Stimulated activated CD4-positive, alpha-beta T cell treated with anti-CD3 and anti-CD28 coated beads, Interleukin-1b, Interleukin-23, amount 100 ng/mL, for 4 hours (primary cell): ENCODE data around the gene ERFL.
A peak's percentile ranks its signal among the peaks of the same experiment; 100 is the strongest.
"Not testable (repeated sequence)": the region's sequence is repeated elsewhere in the genome, so short reads cannot be mapped to it uniquely, and the experiment has no call there.

Source experiments
- DNase-seq, 2 donors: peaks; one replicate each; pipeline ENCODE4 v3.0.0-alpha.2; 2020; ENCODE audit warnings: low read depth in 2 of 2

ERFL gene

DNA sequence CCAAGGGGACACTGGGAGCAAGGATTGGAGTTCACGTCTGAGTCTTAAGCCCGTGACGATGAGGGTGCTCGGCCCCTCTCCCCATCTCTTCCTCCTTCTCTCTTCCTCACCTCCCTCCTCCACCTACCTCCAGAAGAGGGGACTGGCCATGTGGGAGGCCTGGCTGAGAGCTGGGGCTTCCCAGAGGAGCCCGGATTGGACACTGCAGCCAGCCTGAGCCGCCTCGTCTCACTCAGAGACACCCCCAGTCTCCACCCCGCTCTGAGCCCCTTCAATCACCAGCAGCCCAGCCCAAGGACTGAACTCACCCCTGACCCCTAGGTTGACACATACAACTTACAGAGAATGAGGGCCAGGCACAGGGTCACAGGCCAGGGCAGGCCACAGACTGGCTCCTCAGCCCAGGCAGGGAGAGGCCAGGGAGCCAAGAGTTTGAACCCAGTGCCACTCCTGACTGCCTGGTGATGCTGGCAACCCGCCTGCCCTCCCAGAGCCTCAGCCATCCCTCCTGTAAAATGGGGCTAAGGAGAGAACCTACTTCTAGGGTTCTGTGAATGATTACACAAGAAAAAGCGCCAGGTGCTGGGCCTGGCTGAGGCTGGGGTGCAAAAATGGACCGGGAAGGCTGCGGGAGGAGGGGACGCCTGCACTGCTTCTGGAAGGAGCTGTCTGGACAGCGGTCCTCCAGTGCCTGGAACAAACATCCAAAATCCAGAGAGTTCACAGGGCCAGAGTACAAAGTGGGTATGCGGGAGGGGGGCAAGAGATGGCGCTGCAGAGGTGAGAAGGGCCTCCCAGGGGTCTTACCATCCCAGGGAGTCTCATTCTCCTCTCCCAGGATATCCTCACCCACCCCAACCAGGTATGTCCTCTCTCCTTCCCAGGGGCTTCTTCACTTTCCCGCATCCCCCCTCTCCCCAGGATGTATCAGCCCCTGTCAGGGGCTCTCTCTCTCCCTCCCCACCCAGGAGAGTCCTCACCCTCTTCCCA, 50.0 kb downstream of the ERFL start:
- DNase-seq = no peak

DNA sequence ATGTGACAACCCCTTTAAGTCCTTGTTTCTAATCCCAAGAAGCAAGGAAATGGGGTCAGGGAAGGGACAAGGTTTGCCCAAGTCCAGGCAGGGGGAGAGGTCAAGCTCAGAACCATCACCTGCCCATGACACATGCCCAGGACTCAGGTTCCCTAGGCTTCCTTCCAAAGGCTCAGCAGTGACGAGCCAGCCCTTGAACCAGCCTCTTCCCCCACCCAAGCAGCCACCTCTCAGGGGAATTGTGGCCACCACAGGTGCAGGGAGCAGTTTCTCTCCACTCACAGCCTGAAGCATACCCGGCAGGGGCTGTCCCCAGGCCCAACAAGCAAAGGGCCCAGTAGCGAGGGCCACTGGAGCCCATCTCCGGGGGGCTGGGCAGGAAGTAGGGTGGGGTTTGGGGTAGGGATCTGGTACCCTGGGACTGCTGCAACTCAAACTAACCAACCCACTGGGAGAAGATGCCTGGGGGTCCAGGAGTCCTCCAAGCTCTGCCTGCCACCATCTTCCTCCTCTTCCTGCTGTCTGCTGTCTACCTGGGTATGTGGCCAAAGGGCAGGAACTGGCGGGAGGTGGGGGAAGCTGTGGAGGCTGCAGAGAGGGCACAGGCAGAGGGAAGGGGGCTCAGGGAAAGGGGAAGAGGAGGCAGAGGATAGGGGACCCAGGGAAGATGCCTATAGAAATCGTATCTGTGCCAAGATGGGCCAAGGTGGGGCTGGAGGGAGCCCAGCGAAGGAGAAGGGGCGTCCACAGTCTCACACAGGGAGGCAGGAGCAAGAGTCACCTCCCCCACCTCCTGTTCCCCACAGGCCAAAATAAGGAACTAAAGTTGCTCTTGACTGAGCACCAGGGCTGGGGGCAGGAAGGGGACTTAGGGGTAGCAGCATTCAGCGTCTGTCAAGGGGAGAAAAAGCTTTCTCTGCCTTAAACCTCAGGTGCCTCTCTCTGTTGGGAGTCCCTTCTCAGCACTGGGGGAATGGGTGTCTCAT, 51.1 kb downstream of the ERFL start, which contains the start of gene CD79A:
Gene CD79A (plus strand): TSS at position 433 of the 986 bp plus-strand sequence. CDS start 26 bp downstream, at position 459.
- DNase-seq = no peak

DNA sequence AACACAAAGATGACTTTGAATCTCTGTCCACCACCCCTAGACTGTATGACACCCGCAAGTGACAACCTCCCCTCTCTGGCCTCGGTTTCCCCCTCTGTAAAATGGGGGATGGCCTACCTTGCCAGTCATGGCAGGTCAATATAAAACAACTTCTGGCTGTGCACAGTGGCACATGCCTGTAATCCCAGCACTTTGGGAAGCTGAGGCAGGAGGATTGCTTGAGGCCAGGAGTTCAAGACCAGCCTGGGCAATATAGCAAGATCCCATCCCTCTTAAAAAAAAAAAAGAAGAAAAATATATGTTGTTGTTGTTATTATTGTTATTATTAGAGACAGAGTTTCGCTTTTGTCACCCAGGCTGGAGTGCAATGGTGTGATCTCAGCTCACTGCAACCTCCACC, 52.3 kb downstream of the ERFL start:
- DNase-seq = not testable (repeated sequence)

DNA sequence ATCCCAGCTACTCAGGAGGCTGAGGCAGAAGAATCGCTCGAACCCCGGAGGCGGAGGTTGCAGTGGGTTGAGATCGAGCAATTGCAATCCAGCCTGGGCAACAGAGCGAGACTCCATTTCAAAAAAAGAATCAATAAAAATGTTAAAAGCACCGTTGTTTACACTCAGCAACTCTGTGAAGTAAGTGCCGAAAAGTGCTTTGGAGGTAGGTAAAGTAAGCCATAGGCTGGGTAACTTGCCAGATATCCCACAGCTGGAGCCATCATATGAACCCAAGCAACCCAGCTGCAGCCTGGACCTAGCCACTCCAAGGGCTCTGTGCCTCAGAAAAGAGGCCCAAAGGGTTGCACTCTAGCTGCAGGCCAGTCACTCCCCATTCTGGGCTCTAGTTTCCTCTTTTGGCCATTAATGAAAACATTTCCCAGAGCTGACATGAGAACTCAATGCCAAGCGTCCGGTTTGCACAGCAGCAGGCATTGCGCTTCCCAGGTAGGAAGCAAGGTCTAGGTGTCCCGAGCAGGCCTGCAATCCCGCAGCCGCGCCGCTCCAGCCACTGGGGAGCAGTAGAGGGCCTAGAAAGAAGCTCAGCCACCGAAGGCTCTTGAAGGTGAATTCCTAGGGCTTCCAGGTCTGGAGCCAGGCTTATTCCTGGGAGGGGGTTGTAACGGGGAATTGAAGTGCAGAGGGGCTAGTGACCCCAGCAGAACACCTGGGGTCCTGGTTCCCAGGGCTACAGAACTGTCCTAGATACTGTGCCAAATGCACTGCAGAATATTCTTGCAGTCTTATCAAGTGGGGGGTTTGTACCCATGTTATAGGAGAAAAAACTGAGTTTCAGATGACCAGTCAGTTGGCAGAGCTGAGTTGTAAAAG, 55.2 kb downstream of the ERFL start:
- DNase-seq = peak in 1 of 2 donors; percentile 65

DNA sequence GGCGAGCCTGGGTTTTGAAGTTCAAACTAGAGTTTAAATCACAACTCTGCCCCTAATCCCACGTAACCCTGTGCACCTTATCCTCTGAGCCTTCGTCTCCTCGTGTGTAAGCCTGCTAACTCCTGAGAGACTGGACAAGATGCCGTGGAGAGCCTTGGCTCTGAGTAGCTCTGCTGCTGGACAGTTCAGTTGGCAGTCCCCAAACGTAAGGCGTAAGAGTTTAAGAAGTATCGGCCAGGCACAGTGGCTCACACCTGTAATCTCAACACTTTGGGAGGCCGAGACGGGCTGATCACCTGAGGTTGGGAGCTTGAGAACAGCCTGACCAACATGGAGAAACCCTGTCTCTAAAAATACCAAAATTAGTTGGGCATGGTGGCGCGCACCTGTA, 55.9 kb downstream of the ERFL start:
- DNase-seq = no peak

DNA sequence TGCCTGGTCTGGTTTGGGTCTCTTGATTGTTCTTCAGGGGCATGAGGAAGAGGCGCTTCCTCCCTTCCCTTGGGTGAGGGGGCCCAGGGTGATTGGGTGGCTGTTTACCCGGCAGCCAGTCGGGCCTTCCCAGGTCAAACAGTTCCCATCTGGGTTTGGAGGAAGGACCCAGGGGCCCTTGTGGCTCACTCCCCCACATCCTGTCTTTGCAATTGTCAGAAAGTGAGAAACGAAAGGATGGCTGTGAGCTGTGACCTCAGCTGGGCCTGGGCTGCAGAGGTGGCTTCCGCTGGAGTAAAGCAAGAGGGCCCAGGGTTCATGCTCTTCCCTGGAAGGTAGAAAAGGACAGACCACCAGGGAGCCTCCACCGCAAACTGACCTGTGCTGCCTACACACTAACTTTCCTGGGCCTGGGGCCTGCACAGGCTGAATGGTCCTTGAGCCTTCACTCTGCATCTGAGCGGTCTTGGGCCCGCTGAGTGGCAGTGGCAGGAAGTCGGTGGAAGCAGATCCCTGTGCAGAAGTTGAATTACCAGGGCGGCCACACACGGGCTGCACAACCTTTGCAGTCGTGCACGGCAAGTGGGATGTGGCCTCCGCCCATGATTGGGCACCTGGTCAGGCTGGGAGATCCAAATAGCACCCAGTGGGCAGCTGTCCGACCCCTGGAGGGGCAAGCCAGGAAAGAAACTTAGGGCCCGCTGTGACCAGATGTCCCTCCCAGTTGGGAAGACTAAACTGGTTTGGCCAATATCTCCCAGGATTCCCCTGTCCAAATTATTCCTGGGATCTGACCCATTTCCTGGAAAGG, 56.5 kb downstream of the ERFL start:
- DNase-seq = no peak

DNA sequence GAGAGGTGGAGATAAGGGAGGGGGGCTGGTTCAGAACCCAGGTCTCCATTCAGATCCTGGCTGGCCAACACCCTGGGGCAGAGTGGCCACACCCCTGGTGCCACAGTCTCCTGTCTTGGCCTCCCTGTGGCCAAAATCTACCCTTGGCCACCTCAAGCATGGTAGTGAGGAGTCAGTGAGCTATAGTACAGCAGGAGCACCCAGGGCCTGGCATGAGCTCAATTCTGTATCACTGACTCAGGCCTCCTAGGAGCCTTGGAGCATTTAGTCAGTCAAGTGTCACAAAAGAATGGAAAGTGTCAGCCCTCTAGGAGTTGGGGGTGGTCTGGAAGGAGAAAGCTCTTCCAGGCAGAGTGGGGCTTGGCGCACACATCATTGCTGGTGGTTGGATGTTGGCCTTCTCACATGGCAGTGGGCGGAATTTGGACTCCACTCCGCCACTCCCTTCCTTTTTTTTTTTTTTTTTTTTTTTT, 57.8 kb downstream of the ERFL start:
- DNase-seq = no peak

DNA sequence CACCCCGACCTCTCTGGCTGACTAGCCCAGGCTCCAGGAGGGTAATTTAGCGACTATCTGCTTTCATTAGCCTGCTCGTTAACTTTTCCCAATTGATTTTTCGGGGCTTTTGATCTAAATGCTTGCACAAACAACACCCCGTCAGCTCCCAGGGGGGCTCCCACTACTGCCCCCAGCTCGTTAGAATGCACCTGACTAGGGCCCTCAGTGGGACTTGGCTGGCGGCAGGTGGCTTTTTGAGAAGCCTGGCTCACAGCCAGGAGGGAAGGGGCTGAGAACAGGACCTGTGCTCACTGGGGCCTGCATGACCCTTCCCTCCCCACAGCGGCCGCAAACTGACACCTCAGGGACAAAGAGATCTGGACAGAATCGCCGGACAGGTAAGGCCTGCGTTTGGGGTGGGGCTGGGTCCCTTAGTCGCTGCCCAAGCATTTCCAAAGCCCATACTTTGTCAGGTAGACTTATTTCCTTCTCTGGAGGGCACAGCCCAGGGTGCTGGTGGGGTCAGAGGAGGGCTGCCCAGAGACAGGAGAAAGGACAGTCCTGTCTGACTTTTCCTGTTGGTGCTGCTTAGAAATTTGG, 58.8 kb downstream of the ERFL start:
- no peak for DNase-seq

DNA sequence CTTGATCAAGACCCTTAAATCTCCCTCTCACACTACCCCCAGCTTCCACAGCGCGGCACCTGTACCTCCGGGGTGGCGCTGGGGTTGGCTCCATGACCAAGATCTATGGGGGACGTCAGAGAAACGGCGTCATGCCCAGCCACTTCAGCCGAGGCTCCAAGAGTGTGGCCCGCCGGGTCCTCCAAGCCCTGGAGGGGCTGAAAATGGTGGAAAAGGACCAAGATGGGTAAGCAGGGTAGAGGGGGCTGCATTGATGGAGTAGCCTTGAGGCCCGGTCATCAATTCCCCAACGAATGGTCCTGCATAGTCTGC, 59.3 kb downstream of the ERFL start:
- no peak for DNase-seq

DNA sequence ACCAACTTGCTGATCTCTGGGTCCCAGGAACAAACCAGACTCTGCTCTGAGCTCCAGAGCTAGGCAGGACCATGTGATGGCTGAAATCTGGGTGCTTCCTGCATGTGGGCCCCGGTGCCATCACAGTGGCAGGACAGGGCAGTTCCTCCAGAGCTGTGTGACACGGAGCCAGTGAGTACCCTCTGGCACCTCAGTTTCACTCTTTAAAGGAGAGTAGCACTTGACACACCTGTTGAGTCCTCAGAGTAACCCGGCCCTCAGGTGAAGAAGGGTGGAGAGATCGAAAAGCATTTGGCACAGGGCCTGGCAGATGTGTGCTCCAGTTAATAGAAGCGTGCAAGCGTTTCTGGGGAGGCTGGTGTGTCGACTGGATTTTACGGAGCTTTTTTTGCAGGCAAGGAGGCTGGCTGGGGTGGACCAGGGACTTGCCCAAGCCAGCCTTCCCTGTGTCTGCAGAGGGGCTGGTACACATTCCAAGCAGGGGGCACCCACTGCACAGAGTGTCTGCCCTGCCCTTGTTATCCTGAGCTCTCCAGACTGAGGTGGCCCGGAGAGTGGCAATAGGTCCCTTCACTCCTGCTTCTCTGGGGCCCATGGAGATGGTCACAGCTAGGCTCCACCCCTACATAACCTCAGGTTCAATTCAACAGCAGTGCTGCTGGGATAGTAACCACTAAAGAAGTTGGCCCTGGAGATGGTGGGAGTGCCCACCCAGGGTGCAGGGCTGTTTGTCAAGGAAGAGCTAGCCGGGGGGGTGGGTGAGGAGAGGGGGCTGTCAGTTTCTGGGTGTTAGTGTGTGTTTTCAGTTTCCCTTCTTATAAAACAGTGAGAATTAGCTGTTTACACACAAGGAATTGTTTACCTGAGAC, 59.9 kb downstream of the ERFL start:
- DNase-seq = no peak

DNA sequence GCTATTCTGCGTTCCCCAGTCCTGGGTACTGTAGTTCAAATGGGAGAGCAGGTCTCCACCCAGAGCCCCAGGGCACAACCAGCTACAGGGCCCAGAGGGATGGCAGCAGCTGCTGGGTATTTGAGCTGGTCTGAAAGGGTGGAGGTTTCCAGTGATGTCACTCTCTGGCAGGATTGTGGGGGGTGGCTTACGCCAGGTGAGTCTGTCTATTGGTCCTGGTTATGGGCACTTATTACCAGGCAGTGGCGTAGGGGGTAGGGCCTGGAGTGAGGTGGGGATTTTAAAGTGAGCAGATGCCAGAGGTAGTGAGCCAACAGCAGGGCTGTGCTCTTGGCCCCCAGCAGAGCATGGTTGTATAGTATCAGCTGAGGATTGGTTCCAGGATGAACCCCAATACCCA, 62.0 kb downstream of the ERFL start:
- no peak for DNase-seq

DNA sequence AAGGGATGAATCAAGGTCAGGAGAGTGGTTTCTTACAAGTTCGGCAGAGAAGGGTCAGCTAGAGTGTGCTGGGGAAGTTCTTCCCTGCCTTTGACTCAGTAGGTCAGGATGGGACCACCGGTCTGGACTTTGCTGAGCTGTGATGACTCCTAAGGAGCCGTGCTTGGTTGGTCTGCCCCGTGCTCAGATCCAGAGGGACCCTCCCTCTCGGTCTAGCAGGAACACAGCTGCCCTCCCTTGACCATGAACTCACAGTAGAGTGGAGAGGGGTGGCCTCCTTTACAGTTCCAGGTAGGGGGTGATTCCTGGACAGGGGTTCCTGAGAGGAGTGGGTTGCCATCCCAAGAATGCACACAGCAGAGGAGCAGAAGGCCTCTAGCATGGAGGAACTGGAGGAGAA, 63.9 kb downstream of the ERFL start:
- DNase-seq = no peak

DNA sequence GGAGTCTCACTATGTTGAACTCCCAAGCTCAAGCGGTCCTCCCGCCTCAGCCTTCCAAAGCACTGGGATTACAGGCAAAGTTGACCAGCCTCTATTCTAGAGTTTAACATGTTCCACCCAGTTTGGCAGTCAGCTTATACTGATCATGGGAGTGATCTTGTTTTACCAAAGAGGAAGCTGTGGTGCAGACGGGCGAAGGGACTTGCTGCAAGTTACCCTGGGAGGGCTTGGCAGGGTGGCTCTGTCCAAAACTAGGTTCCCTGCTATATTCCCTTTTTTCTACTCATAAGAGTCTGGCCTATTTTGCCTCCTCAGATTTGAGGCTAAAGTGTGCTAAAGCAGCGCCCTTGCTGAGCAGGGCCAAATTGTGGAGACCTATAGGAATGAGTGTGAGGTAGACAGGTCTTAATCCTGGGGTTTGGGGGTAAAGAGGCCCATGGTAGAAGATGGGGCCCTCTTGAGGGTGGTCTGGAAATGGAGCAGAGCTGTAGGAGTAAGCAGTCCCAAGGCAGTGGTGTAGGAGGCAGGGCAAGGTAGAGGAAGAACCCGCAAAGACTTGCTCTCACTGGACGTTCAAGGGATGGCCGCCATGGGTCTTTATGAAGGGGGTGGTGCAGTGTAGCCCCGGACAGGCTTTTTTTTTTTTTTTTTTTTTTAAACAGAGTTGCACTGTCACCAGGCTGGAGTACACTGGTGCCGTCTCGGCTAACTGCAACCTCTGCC, 64.9 kb downstream of the ERFL start:
- no peak for DNase-seq

DNA sequence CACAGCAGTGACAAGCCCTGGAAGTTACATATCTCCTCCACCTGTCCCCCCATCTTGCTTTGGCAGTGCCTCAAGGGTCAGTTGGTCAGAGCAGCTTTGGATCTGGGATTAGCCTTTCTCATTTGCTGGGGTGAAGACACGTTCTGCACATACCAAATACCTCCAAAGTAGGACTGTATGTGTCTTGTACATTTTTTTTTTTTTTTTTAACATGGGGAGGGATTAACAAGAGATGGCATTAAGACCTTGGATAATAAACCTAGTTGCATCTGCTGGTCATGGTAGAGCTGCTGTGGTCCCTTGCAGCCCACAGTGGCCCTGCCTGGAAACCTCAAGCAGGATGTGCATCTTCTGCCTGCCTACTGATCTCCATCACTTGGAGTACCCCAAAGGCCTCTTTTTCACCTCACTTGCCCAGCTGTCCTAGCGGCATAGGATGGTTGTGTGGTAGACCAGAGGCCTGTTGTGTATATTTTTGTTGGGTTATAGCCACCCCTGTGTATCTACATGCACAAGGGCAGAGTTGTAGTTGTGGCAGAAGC, 65.7 kb downstream of the ERFL start:
- DNase-seq = no peak

DNA sequence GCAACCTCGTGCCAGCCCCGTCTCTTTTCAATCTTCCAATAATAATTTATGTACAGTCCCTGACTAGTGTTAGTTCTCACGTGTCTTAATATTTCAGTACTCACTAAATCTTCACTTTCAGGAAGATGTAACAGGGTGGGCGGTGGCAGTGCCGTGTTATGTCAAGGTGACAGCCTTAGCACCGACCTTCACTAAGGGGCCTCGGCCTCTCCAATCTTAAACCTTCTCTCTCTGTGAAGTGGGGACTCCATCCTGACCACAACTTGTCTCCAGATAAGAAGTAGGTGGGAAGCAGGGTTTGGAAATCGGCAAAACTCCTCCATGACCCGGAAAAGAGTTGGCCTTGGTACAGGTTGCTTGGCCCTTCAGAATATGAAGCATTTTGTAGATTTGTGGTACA, 66.4 kb downstream of the ERFL start:
- DNase-seq = no peak

DNA sequence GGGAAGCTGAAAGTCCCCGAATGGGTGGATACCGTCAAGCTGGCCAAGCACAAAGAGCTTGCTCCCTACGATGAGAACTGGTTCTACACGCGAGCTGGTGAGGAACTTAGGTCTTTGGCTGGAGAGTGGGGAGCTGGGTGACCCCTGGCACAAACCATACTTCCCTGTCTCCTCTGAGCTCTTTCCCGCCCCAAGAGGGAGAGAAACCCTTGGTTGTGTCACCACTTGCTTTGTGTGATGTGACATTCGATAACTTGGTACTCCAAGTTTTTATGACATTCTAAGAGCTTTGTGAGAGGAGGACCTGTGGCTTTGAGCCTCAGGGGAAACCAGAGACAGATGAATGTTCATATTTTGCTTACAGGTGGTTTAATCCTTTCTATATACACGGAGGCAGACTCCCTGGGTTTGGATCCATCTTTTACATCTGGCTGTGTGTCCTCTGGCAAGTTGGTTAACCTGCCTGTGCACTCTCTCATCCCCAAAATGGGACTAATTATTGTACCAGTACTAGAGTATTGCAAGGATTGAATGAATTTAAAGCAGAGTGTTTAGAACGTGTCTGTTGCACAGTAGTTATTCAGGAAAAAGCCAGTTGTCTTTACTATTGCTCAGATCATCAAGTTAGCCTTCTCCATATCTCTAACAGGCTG, 67.0 kb downstream of the ERFL start:
- DNase-seq = no peak

DNA sequence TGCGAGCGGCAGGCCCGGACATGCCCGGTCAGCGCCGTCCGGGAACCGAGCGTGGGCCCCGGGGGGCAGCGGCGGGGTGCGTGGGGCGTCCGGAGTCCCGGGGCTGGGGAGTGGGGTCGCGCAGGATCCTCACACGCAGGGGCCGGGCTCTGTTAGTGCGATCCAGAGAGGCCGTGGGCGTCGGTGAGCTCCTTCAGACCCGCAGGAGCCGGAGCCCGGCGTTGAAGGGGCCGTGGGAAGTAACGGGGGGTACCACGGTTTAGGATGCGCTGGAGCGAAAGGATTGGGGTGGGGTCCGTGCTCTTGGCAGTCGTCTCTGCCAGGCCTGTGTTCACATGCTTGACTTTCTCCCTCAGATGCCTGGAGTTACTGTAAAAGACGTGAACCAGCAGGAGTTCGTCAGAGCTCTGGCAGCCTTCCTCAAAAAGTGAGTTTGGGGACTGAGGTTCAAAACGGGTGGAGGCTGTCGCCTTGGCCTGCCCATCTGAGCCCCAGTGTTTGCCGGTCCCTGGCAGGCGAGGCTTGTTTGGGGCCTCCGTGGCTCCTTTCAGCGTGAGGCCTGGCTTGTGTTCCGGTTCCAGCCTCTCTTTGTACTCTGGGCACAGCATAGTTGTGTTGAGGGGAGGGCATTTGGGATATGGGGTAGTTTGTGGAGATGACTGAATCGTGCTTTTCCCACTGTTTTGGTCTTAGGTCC, 67.7 kb downstream of the ERFL start:
- peak in 1 of 2 donors; percentile 45 for DNase-seq
